SH-SY5Y (cell line): ENCODE results near the gene MPEG1.

Source experiments
- GATA2 ChIP-seq: IDR thresholded peaks from 2 replicates; pipeline ENCODE4 v1.6.1; 2011; ENCODE audit warnings: mild to moderate bottlenecking, low read depth, low read length
- GATA3 ChIP-seq: IDR thresholded peaks from 2 replicates; pipeline ENCODE4 v1.6.1; 2011; ENCODE audit warnings: low read depth, mild to moderate bottlenecking, low read length, moderate library complexity

- TF ChIP-seq GATA2 = no peak
- TF ChIP-seq GATA3 = no peak
Observed at GRCh38 chr11:59198726-59199125, 14.0 kb downstream of the MPEG1 start.
